HepG2 (cell line): ENCODE results near the gene IZUMO4. TPM values are rescaled to one million over a fixed set of nuclear protein-coding genes. Genes with fewer than 3 reads are reported as not detected.

Source experiments
- CBFB ChIP-seq: sonication (generic); formaldehyde crosslinking; IDR thresholded peaks from 2 replicates; pipeline ENCODE4 v1.4.0; 2020; ENCODE audit warnings: missing genetic modification reagents
- CCAR2 ChIP-seq: fragments of 200-400 bp; formaldehyde crosslinking; optimal IDR thresholded peaks from 2 replicates; pipeline ENCODE3; 2018; ENCODE audit warnings: low read depth, mild to moderate bottlenecking, low read length, moderate library complexity
- NCOR1 ChIP-seq: fragments of 200-600 bp; sonication (generic); IDR thresholded peaks from 2 replicates; pipeline ENCODE4 v1.7.0; 2017; ENCODE audit warnings: antibody characterized with exemption, low read length, borderline replicate concordance
- NFKBIZ ChIP-seq: IDR thresholded peaks from 2 replicates; pipeline ENCODE4 v1.6.1; 2018; ENCODE audit warnings: missing genetic modification reagents, missing compliant biosample characterization
- PHF5A ChIP-seq: IDR thresholded peaks from one replicate; pipeline ENCODE4 v1.6.1; 2018; ENCODE audit warnings: low read depth, missing genetic modification reagents; ENCODE audit not compliant: unreplicated experiment
- SAFB2 ChIP-seq: sonication (generic); formaldehyde crosslinking; IDR thresholded peaks from 2 replicates; pipeline ENCODE4 v1.5.1; 2020; ENCODE audit warnings: missing genetic modification reagents, low read depth, mild to moderate bottlenecking, borderline replicate concordance
- SP140L ChIP-seq: sonication (generic); formaldehyde crosslinking; IDR thresholded peaks from 2 replicates; pipeline ENCODE4 v1.4.0; 2020; ENCODE audit warnings: missing genetic modification reagents, borderline replicate concordance
- TBX3 ChIP-seq: fragments of 450-650 bp; IDR thresholded peaks from 2 replicates; pipeline ENCODE4 v1.6.1; 2017; ENCODE audit warnings: antibody characterized with exemption, mild to moderate bottlenecking, inconsistent platforms, borderline replicate concordance
- TCF7L2 ChIP-seq: IDR thresholded peaks from 2 replicates; pipeline ENCODE4 v1.6.1; 2011; ENCODE audit warnings: mild to moderate bottlenecking, low read depth, low read length, moderate library complexity
- THAP11 ChIP-seq: IDR thresholded peaks from 2 replicates; pipeline ENCODE4 v1.6.1; 2016; ENCODE audit warnings: missing biosample characterization, missing genetic modification reagents
- TP53 ChIP-seq: sonication (generic); formaldehyde crosslinking; conservative IDR thresholded peaks from 2 replicates; pipeline ENCODE4 v1.4.0; 2020; ENCODE audit warnings: missing genetic modification reagents
- ZNF251 ChIP-seq: sonication (generic); formaldehyde crosslinking; IDR thresholded peaks from 2 replicates; pipeline ENCODE4 v1.9.0; 2021; ENCODE audit warnings: mild to moderate bottlenecking, missing genetic modification reagents
- ZNF331 ChIP-seq: sonication (generic); formaldehyde crosslinking; IDR thresholded peaks from 2 replicates; pipeline ENCODE4 v1.4.0; 2020; ENCODE audit warnings: missing genetic modification reagents
- ZNF552 ChIP-seq: sonication (generic); formaldehyde crosslinking; IDR thresholded peaks from 2 replicates; pipeline ENCODE4 v1.9.0; 2022; ENCODE audit warnings: missing genetic modification reagents, mild to moderate bottlenecking, borderline replicate concordance
- ZNF749 ChIP-seq: sonication (generic); formaldehyde crosslinking; IDR thresholded peaks from 2 replicates; pipeline ENCODE4 v1.8.0; 2022; ENCODE audit warnings: mild to moderate bottlenecking, missing genetic modification reagents, moderate library complexity, borderline replicate concordance
- polyA plus RNA-seq, 8 experiments: library from polyadenylated mRNA; depleted of rRNA in 3 of 8; stranded (reverse) in 7 of 8; unstranded in 1 of 8; fragments of >200 nt; fragmentation: Illumina TruSeq in 4 of 8; extraction: Trizol in 4 of 8; gene quantifications; 2 replicates each; pipeline versions ENCODE4 v1.2.1 to v1.2.3, GENCODE V29; 2011 to 2016; ENCODE audit warnings: low read depth in 4 of 8, missing spikeins in 1 of 8, mixed read lengths in 1 of 8; ENCODE audit not compliant: insufficient read depth in 1 of 8
- total RNA-seq, 5 experiments: library from RNA; depleted of rRNA; stranded (reverse); fragments of >200 nt; fragmentation: Illumina TruSeq; extraction: Trizol; gene quantifications; 2 replicates each; pipeline ENCODE4 v1.2.3, GENCODE V29; 2016; ENCODE audit warnings: low read depth in 1 of 5
- TF ChIP-seq, protein P1 (sequence below), 2 experiments: sonication (generic) in 1 of 2; formaldehyde crosslinking in 1 of 2; IDR thresholded peaks; 2 replicates each; pipeline versions ENCODE4 v1.6.1 to v1.9.0; 2014 to 2022; ENCODE audit warnings: antibody characterized with exemption in 1 of 2, borderline replicate concordance in 1 of 2, inconsistent platforms in 1 of 2, low read depth in 1 of 2, missing genetic modification reagents in 1 of 2
- TF ChIP-seq, protein P2 (sequence below): sonication (generic); formaldehyde crosslinking; IDR thresholded peaks from 2 replicates; pipeline ENCODE4 v1.5.0; 2020; ENCODE audit warnings: missing genetic modification reagents
- TF ChIP-seq, protein P3 (sequence below): IDR thresholded peaks from 2 replicates; pipeline ENCODE4 v1.6.1; 2012; ENCODE audit warnings: low read depth, low read length, improper control_type of control experiment
- TF ChIP-seq, protein P4 (sequence below): IDR thresholded peaks from 2 replicates; pipeline ENCODE4 v1.6.1; 2016; ENCODE audit warnings: low read depth

Gene IZUMO4
- total and polyA plus RNA-seq, 2 of the 13 experiments (the other 11 are each of a cell fraction or from before 2014, with no cell fraction given): 0.77 to 3.9 TPM

GRCh38 chr19:2096034-2096479 lies 658 bp upstream of the IZUMO4 start, which contains the start of gene MOB3A (continued):
- TF ChIP-seq, protein P1, sequence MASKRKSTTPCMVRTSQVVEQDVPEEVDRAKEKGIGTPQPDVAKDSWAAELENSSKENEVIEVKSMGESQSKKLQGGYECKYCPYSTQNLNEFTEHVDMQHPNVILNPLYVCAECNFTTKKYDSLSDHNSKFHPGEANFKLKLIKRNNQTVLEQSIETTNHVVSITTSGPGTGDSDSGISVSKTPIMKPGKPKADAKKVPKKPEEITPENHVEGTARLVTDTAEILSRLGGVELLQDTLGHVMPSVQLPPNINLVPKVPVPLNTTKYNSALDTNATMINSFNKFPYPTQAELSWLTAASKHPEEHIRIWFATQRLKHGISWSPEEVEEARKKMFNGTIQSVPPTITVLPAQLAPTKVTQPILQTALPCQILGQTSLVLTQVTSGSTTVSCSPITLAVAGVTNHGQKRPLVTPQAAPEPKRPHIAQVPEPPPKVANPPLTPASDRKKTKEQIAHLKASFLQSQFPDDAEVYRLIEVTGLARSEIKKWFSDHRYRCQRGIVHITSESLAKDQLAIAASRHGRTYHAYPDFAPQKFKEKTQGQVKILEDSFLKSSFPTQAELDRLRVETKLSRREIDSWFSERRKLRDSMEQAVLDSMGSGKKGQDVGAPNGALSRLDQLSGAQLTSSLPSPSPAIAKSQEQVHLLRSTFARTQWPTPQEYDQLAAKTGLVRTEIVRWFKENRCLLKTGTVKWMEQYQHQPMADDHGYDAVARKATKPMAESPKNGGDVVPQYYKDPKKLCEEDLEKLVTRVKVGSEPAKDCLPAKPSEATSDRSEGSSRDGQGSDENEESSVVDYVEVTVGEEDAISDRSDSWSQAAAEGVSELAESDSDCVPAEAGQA (IDR thresholded peaks at IDR 0.05; ENCODE audit: low read depth): peak; percentile 70; the same call in 1 of the 2 replicates
- TF ChIP-seq, protein P1 (CRISPR knock-in tag; IDR thresholded peaks at IDR 0.05; ENCODE audit: borderline replicate concordance): no peak
- TF ChIP-seq, protein P2, sequence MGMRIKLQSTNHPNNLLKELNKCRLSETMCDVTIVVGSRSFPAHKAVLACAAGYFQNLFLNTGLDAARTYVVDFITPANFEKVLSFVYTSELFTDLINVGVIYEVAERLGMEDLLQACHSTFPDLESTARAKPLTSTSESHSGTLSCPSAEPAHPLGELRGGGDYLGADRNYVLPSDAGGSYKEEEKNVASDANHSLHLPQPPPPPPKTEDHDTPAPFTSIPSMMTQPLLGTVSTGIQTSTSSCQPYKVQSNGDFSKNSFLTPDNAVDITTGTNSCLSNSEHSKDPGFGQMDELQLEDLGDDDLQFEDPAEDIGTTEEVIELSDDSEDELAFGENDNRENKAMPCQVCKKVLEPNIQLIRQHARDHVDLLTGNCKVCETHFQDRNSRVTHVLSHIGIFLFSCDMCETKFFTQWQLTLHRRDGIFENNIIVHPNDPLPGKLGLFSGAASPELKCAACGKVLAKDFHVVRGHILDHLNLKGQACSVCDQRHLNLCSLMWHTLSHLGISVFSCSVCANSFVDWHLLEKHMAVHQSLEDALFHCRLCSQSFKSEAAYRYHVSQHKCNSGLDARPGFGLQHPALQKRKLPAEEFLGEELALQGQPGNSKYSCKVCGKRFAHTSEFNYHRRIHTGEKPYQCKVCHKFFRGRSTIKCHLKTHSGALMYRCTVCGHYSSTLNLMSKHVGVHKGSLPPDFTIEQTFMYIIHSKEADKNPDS (CRISPR knock-in tag): no peak
- TF ChIP-seq NCOR1: 0 out of 2 replicates have a peak, but pooled peaks have one; percentile 33
- no peak for TF ChIP-seq ZNF552
- TF ChIP-seq, protein P3, sequence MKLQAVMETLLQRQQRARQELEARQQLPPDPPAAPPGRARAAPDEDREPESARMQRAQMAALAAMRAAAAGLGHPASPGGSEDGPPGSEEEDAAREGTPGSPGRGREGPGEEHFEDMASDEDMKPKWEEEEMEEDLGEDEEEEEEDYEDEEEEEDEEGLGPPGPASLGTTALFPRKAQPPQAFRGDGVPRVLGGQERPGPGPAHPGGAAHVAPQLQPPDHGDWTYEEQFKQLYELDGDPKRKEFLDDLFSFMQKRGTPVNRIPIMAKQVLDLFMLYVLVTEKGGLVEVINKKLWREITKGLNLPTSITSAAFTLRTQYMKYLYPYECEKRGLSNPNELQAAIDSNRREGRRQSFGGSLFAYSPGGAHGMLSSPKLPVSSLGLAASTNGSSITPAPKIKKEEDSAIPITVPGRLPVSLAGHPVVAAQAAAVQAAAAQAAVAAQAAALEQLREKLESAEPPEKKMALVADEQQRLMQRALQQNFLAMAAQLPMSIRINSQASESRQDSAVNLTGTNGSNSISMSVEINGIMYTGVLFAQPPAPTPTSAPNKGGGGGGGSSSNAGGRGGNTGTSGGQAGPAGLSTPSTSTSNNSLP: no peak
- 0 out of 2 replicates have a peak, but pooled peaks have one; percentile 43 for TF ChIP-seq ZNF749 (CRISPR knock-in tag)
- no peak; the same call in 1 of the 2 replicates for TF ChIP-seq SAFB2 (CRISPR knock-in tag)
- peak; percentile 86 for TF ChIP-seq THAP11 (CRISPR knock-in tag)
- no peak for TF ChIP-seq TCF7L2
- peak; percentile 96 for TF ChIP-seq CBFB (CRISPR knock-in tag)
- TF ChIP-seq SP140L (CRISPR knock-in tag): no peak; the same call in 1 of the 2 replicates
- TF ChIP-seq TBX3: peak; percentile 75
- TF ChIP-seq NFKBIZ (CRISPR knock-in tag): no peak
- TF ChIP-seq CCAR2: no peak
- no peak for TF ChIP-seq TP53 (CRISPR knock-in tag)
- TF ChIP-seq ZNF251 (CRISPR knock-in tag): no peak
- peak; percentile 41; the same call in 1 of the 2 replicates for TF ChIP-seq ZNF331 (CRISPR knock-in tag)
- TF ChIP-seq, protein P4, sequence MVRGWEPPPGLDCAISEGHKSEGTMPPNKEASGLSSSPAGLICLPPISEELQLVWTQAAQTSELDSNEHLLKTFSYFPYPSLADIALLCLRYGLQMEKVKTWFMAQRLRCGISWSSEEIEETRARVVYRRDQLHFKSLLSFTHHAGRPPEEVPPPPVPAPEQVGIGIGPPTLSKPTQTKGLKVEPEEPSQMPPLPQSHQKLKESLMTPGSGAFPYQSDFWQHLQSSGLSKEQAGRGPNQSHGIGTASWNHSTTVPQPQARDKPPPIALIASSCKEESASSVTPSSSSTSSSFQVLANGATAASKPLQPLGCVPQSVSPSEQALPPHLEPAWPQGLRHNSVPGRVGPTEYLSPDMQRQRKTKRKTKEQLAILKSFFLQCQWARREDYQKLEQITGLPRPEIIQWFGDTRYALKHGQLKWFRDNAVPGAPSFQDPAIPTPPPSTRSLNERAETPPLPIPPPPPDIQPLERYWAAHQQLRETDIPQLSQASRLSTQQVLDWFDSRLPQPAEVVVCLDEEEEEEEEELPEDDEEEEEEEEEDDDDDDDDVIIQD (CRISPR knock-in tag): no peak
- TF ChIP-seq PHF5A (CRISPR knock-in tag): peak; percentile 95
